OCI-LY3 (cell line): ENCODE measurements around the gene TPI1.

Experiments
- H2AFZ ChIP-seq: fragments of 200-600, 300-600 bp; shearing (Covaris generic); 2 replicates; pipeline ENCODE4 v1.6.0; 2014; ENCODE audit warnings: antibody characterized with exemption, low read depth, low read length
- H3K27ac ChIP-seq: fragments of 200-600, 300-600 bp; sonication (generic); 2 replicates; pipeline ENCODE4 v1.5.1; 2014; ENCODE audit warnings: mild to moderate bottlenecking, low read length, moderate library complexity, mixed read lengths
- H3K27me3 ChIP-seq: fragments of 200-600, 300-600 bp; sonication (generic); 2 replicates; pipeline ENCODE4 v1.6.1; 2014; ENCODE audit warnings: low read depth, low read length, mixed read lengths
- H3K36me3 ChIP-seq: fragments of 200-600, 300-600 bp; sonication (generic); replicated peaks from 2 replicates; pipeline ENCODE3; 2014; ENCODE audit warnings: low read depth, low read length, mixed read lengths
- H3K4me1 ChIP-seq: fragments of 300-600, 200-600 bp; sonication (generic); 2 replicates; pipeline ENCODE4 v1.6.1; 2014; ENCODE audit warnings: low read length, mixed read lengths
- H3K4me2 ChIP-seq: fragments of 200-600, 300-600 bp; sonication (generic); 2 replicates; pipeline ENCODE4 v1.6.1; 2014; ENCODE audit warnings: low read length, mixed read lengths
- H3K4me3 ChIP-seq: fragments of 300-600, 200-600 bp; sonication (generic); 2 replicates; pipeline ENCODE4 v1.5.1; 2014; ENCODE audit warnings: antibody characterized with exemption, mild to moderate bottlenecking, low read length, moderate library complexity
- H3K79me2 ChIP-seq: fragments of 300-600, 200-600 bp; shearing (Covaris generic); 2 replicates; pipeline ENCODE4 v1.6.1; 2014; ENCODE audit warnings: mild to moderate bottlenecking, low read length, mixed read lengths
- H3K9ac ChIP-seq: fragments of 300-600, 200-600 bp; shearing (Covaris generic); 2 replicates; pipeline ENCODE4 v1.6.0; 2014; ENCODE audit warnings: mild to moderate bottlenecking, low read length, moderate library complexity
- H3K9me3 ChIP-seq: fragments of 200-600, 300-600 bp; shearing (Covaris generic); 2 replicates; pipeline ENCODE4 v1.6.1; 2014; ENCODE audit warnings: low read length, mixed read lengths; ENCODE audit not compliant: insufficient read depth
- H4K20me1 ChIP-seq: fragments of 200-600, 300-600 bp; sonication (generic); 2 replicates; pipeline ENCODE4 v1.6.1; 2016; ENCODE audit warnings: low read length, mixed read lengths; ENCODE audit not compliant: insufficient read depth
- EZH2phosphoT487 ChIP-seq: fragments of 200-600 bp; shearing (Covaris generic); IDR thresholded peaks from 2 replicates; pipeline ENCODE4 v1.6.1; 2018; ENCODE audit warnings: antibody characterized with exemption, mixed run types, low read depth
- TF ChIP-seq, protein P1 (sequence below): fragments of 200-600, 300-600 bp; sonication (generic); IDR thresholded peaks from 2 replicates; pipeline ENCODE4 v1.5.1; 2014; ENCODE audit warnings: antibody characterized with exemption, low read length, low read depth

The TPI1 gene

GRCh38 chr12:6824901-6825381 is 42.4 kb upstream of the TPI1 start:
- Histone ChIP-seq H4K20me1 (no peaks in the 10 kb centered on the region), H3K27ac (no peak overlapping the region), H3K4me2 (no peak overlapping the region), H3K36me3 (no peaks in the 10 kb centered on the region), H3K79me2 (no peaks in the 10 kb centered on the region), H2AFZ (no peak overlapping the region), H3K9me3 (no peaks in the 10 kb centered on the region), H3K9ac (no peak overlapping the region), H3K4me3 (no peak overlapping the region), H3K27me3 (peaks cover 36% of the 10 kb centered on the region), H3K4me1 (peaks cover 8% of the 10 kb centered on the region)
- TF ChIP-seq, protein P1, sequence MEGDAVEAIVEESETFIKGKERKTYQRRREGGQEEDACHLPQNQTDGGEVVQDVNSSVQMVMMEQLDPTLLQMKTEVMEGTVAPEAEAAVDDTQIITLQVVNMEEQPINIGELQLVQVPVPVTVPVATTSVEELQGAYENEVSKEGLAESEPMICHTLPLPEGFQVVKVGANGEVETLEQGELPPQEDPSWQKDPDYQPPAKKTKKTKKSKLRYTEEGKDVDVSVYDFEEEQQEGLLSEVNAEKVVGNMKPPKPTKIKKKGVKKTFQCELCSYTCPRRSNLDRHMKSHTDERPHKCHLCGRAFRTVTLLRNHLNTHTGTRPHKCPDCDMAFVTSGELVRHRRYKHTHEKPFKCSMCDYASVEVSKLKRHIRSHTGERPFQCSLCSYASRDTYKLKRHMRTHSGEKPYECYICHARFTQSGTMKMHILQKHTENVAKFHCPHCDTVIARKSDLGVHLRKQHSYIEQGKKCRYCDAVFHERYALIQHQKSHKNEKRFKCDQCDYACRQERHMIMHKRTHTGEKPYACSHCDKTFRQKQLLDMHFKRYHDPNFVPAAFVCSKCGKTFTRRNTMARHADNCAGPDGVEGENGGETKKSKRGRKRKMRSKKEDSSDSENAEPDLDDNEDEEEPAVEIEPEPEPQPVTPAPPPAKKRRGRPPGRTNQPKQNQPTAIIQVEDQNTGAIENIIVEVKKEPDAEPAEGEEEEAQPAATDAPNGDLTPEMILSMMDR, result no peak
- TF ChIP-seq EZH2phosphoT487, result no peak

GRCh38 chr12:6825398-6826124 is 41.8 kb upstream of the TPI1 start:
- Histone ChIP-seq H3K9ac (no peak overlapping the region), H2AFZ (no peak overlapping the region), H3K79me2 (no peaks in the 10 kb centered on the region), H3K27me3 (peaks cover 35% of the 10 kb centered on the region), H3K36me3 (no peaks in the 10 kb centered on the region), H4K20me1 (no peaks in the 10 kb centered on the region), H3K4me3 (no peak overlapping the region), H3K27ac (no peak overlapping the region), H3K4me1 (peaks cover 11% of the 10 kb centered on the region), H3K9me3 (no peaks in the 10 kb centered on the region), H3K4me2 (no peak overlapping the region; the same call in 1 of the 2 replicates)
- TF ChIP-seq, protein P1, result peak; percentile 82
- no peak for TF ChIP-seq EZH2phosphoT487

- H2AFZ ChIP-seq, result no peak overlapping the region
- no peak overlapping the region for H3K27ac ChIP-seq
- H3K4me2 ChIP-seq, result no peak overlapping the region
- H4K20me1 ChIP-seq, result no peaks in the 10 kb centered on the region
- TF ChIP-seq, protein P1, result no peak
- TF ChIP-seq EZH2phosphoT487, result no peak
- peaks cover 31% of the 10 kb centered on the region for H3K27me3 ChIP-seq
- no peaks in the 10 kb centered on the region for H3K79me2 ChIP-seq
- H3K9ac ChIP-seq, result no peak overlapping the region
- H3K4me1 ChIP-seq, result peaks cover 11% of the 10 kb centered on the region
- no peaks in the 10 kb centered on the region for H3K9me3 ChIP-seq
- no peak overlapping the region for H3K4me3 ChIP-seq
- no peaks in the 10 kb centered on the region for H3K36me3 ChIP-seq
Observed at GRCh38 chr12:6826125-6826733, 41.1 kb upstream of the TPI1 start.

DNA sequence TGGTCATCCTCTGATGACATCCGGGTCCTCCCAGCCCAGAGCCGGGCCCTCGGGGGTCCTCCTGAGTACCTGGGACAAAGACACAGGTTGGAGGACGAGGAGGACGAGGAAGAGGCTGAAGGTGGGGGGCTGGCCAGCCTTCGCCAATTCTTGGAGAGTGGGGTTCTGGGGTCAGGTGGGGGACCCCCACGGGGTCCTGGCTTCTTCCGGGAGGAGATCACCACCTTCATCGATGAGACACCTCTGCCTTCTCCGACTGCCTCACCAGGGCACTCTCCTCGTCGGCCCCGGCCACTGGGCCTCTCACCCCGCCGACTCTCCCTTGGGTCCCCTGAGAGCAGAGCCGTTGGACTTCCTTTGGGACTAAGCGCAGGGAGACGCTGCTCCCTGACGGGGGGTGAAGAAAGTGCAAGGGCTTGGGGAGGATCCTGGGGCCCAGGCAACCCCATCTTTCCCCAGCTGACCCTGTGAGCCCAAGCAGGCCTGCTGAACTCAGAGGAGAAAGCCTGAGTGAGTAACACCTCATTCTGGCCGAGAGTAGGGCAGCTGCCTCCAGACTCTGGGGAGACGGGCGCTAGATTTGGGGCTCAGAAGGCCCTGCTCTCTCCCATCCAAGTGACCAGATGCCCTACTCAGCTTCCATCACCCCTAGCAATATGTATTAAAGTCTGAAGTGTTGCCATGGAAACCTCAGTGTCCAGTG is 40.4 kb upstream of the TPI1 start:
- Histone ChIP-seq H4K20me1 (no peaks in the 10 kb centered on the region), H3K79me2 (no peaks in the 10 kb centered on the region), H3K4me3 (peak overlapping the region; percentile 25; the same call in 1 of the 2 replicates), H2AFZ (no peak overlapping the region), H3K4me2 (peak overlapping the region; percentile 53), H3K27ac (no peak overlapping the region), H3K9ac (no peak overlapping the region), H3K4me1 (peaks cover 11% of the 10 kb centered on the region), H3K27me3 (peaks cover 28% of the 10 kb centered on the region), H3K9me3 (no peaks in the 10 kb centered on the region), H3K36me3 (peaks cover 2% of the 10 kb centered on the region)
- TF ChIP-seq, protein P1, result no peak
- TF ChIP-seq EZH2phosphoT487, result no peak
